ENCODE measurements around the gene OSCAR.

The OSCAR gene

DNA sequence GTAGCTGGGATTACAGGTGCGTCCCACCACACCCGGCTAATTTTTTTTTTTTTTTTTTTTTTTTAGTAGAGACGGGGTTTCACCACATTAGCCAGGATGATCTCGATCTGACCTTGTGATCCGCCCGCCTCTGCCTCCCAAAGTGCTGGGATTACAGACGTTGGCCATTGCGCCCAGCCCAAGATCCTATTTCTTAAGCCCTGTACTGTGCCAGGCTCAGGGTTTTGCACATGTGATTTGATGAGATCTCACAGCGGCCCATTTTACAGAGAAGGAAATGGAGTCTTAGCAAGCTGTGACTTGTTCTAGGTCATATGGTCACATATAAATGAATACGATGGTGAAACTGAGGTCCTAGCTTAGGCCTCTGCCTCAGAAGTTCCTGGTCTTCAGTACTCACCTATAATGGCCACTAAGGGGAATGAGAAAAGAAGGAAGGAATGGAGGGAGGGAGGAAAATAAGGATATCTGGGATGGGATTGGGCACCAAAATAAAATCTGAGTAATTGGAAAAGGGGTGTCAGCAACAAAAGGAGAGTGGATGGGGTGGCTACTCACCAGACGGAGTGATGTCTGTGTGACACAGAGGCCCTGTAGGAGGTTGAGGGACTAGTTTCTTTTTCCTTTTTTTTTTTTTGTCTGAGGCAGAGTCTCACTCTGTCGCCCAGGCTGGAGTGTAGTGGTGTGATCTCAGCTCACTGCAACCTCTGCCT lies 1.3 kb downstream of the OSCAR start:
- no peak for DNase-seq (ENCODE audit: low read depth)
- H3K4me3 ChIP-seq (ENCODE audit: low read depth, low read length), result no peak overlapping the region
- TF ChIP-seq CTCF (conservative IDR thresholded peaks at IDR 0.05; ENCODE audit: low read depth, low read length), result no peak

GRCh38 chr19:54096617-54097106 lies 3.9 kb downstream of the OSCAR start:
- peak overlapping the region; percentile 52 for H3K4me3 ChIP-seq (ENCODE audit: low read depth, low read length)
- TF ChIP-seq CTCF (conservative IDR thresholded peaks at IDR 0.05; ENCODE audit: low read depth, low read length), result peak; percentile 60
- DNase-seq (ENCODE audit: low read depth), result peak; percentile 58

DNA sequence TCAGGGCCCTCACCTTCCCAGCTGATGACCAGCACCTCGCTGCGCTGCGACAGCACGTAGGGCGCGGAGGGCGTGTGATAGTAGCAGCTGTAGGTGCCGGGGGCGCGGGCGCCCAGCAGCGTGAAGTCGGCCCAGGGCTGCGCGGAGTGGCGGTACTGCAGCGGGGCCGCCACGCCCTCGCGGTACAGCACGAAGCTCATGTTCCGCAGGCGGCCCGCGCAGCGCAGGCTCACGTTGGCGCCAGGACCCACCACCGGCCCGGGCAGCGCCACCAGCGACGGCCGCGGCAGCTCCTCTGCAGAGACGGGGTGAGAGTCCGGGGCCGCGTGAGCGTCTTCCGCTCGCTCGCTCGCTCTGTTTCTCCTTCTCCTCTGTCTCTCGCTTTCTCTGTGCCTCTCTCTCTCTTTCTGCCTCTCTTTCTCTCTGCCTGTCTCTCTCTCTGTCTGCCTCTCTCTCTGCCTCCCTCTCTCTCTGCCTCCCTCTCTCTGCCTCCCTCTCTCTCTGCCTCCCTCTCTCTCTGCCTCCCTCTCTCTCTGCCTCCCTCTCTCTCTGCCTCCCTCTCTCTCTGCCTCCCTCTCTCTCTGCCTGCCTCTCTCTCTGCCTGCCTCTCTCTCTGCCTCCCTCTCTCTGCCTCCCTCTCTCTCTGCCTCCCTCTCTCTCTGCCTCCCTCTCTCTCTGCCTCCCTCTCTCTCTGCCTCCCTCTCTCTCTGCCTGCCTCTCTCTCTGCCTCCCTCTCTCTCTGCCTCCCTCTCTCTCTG lies 4.6 kb downstream of the OSCAR start:
- peak overlapping the region; percentile 44 for H3K4me3 ChIP-seq (ENCODE audit: low read depth, low read length)
- peak; percentile 28 for DNase-seq (ENCODE audit: low read depth)

- peak overlapping the region; percentile 44 for H3K4me3 ChIP-seq (ENCODE audit: low read depth, low read length)
- DNase-seq (ENCODE audit: low read depth), result no peak
- TF ChIP-seq CTCF (conservative IDR thresholded peaks at IDR 0.05; ENCODE audit: low read depth, low read length), result no peak
Measured at GRCh38 chr19:54095136-54095858, 5.3 kb downstream of the OSCAR start.

- no peak overlapping the region for H3K4me3 ChIP-seq (ENCODE audit: low read depth, low read length)
- no peak for TF ChIP-seq CTCF (conservative IDR thresholded peaks at IDR 0.05; ENCODE audit: low read depth, low read length)
- DNase-seq (ENCODE audit: low read depth), result no peak
Measured at GRCh38 chr19:54094426-54095000, 6.1 kb downstream of the OSCAR start.

DNA sequence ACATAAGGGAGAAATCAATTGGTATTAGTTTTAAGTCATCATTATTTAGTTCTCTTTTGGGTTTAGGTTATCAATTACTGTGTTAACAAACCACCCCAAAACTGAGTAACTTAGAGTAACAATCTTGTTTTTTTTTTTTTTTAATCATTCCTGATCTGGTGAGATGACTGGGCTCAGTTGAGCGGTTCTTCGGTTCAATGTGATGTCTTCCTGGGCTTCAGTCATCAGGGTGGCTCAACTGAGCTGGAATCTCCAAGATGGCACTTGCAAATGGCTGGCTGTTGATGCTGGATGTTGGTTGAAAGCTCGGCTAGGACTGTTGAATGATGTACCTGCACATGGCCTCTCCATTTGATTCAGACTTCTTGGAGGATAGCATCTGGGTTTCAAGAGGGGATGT lies 16.2 kb downstream of the OSCAR start:
- H3K4me3 ChIP-seq (ENCODE audit: low read depth, low read length), result no peak overlapping the region
- DNase-seq (ENCODE audit: low read depth), result no peak
- TF ChIP-seq CTCF (conservative IDR thresholded peaks at IDR 0.05; ENCODE audit: low read depth, low read length), result no peak

- no peak for TF ChIP-seq CTCF (conservative IDR thresholded peaks at IDR 0.05; ENCODE audit: low read depth, low read length)
- DNase-seq (ENCODE audit: low read depth), result no peak
- H3K4me3 ChIP-seq (ENCODE audit: low read depth, low read length), result no peak within 1 kb of the TSS
Measured at GRCh38 chr19:54081032-54081431, 19.6 kb downstream of the OSCAR start, which contains the start of gene TARM1. TARM1 (minus strand) TSS chr19:54081365; CDS start chr19:54081340, 25 bp downstream.

All from choroid plexus epithelial cell (primary cell).